Measurements from ENCODE around the gene POMGNT2.
"Not testable (repeated sequence)": the region's sequence is repeated elsewhere in the genome, so short reads cannot be mapped to it uniquely, and the experiment has no call there.

GRCh38 chr3:43070670-43071069 is 35.2 kb downstream of the POMGNT2 start:
- not testable (repeated sequence) for TF ChIP-seq CTCF (IDR thresholded peaks at IDR 0.05); EZH2 (IDR thresholded peaks at IDR 0.05; ENCODE audit: borderline replicate concordance, insufficient read depth, low read depth, low read length, poor library complexity, severe bottlenecking)
